Measurements from ENCODE around the gene PCDHGA6. TPM values are rescaled to one million over a fixed set of nuclear protein-coding genes. Genes with fewer than 3 reads are reported as not detected.

Gene PCDHGA6
- total RNA-seq, 2 experiments from 2014 or later = 0.11 TPM; not detected in 1

DNA sequence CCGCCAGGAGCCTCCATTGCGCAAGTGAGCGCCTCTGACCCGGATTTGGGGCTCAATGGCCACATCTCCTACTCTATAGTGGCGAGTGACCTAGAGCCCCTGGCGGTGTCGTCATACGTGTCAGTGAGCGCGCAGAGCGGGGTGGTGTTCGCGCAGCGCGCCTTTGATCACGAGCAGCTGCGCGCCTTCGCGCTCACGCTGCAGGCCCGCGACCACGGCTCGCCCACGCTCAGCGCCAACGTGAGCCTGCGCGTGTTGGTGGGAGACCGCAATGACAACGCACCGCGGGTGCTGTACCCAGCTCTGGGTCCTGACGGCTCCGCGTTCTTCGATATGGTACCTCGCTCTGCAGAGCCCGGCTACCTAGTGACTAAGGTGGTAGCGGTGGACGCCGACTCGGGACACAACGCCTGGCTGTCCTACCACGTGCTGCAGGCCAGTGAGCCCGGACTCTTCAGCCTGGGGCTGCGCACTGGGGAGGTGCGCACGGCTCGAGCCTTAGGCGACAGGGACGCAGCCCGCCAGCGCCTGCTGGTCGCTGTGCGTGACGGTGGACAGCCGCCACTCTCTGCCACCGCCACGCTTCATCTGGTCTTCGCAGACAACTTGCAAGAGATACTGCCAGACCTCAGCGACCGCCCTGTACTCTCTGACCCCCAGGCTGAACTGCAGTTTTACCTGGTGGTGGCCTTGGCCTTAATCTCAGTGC is 36.1 kb downstream of the PCDHGA6 start:
- intact Hi-C loops (cut with DNase I, micrococcal nuclease) = loop anchor here (2.0 to 10.0 kb wide), 4 partner anchors 45 to 153 kb away; partner anchors contain the start of genes PCDHGA5 (in 1 of the 2) and TAF7 (in 1 of the 2)
- H3K4me3 Mint-ChIP-seq = no peak overlapping the region
- no peak overlapping the region for H3K27ac Mint-ChIP-seq
- Histone ChIP-seq H3K27ac (ENCODE audit: low read depth in 1 of 2, low read length in 2 of 2) (no peak overlapping the region), H3K4me1 (ENCODE audit: insufficient read depth, low read length) (peaks cover 12% of the 10 kb centered on the region), H3K9me3 (ENCODE audit: control insufficient read depth in 1 of 2, insufficient read depth in 1 of 2, low read length in 2 of 2) (peaks cover 37 to 49% of the 10 kb centered on the region in 2 experiments), H3K36me3 (ENCODE audit: insufficient read depth, low read length) (no peaks in the 10 kb centered on the region), H3K27me3 (ENCODE audit: control insufficient read depth in 1 of 2, insufficient read depth in 2 of 2, low read length in 2 of 2) (peaks cover 70 to 84% of the 10 kb centered on the region in 2 experiments), H3K4me3 (ENCODE audit: low read length) (no peak overlapping the region)
- H3K27me3 Mint-ChIP-seq = peaks cover 79% of the 10 kb centered on the region
- H3K4me1 Mint-ChIP-seq (ENCODE audit: low read depth) = peaks cover 24% of the 10 kb centered on the region
- TF ChIP-seq, protein P1, sequence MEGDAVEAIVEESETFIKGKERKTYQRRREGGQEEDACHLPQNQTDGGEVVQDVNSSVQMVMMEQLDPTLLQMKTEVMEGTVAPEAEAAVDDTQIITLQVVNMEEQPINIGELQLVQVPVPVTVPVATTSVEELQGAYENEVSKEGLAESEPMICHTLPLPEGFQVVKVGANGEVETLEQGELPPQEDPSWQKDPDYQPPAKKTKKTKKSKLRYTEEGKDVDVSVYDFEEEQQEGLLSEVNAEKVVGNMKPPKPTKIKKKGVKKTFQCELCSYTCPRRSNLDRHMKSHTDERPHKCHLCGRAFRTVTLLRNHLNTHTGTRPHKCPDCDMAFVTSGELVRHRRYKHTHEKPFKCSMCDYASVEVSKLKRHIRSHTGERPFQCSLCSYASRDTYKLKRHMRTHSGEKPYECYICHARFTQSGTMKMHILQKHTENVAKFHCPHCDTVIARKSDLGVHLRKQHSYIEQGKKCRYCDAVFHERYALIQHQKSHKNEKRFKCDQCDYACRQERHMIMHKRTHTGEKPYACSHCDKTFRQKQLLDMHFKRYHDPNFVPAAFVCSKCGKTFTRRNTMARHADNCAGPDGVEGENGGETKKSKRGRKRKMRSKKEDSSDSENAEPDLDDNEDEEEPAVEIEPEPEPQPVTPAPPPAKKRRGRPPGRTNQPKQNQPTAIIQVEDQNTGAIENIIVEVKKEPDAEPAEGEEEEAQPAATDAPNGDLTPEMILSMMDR (IDR thresholded peaks at IDR 0.05) = no peak
- peaks cover 29% of the 10 kb centered on the region for H3K36me3 Mint-ChIP-seq (ENCODE audit: low read depth)
- ATAC-seq (ENCODE audit: poor library complexity) = no peak
- ChIA-PET POLR2A (no interaction called here), CTCF (no interaction called here)
- DNase-seq = no peak
- peaks cover 14% of the 10 kb centered on the region for H3K9me3 Mint-ChIP-seq

DNA sequence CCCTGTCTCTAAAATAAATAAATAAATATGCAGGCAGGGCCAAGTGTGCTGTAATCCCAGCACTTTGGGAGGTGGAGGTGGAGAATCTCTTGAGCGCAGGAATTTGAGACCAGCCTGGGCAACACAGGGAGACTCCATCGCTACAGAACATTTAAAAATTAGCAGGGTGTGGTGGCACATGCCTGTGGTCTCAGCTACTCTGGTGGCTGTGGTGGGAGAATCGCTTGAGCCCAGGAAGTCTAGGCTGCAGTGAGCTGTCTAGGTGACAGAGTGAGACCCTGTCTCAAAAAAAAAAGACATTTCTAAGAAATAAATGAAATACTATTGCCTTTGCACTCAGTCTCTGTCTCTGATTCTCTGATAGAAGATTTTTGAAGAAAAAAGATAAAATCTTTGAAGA is 37.9 kb downstream of the PCDHGA6 start:
- Histone ChIP-seq H3K4me1 (ENCODE audit: insufficient read depth, low read length) (peaks cover 12% of the 10 kb centered on the region), H3K36me3 (ENCODE audit: insufficient read depth, low read length) (no peaks in the 10 kb centered on the region), H3K9me3 (ENCODE audit: control insufficient read depth in 1 of 2, insufficient read depth in 1 of 2, low read length in 2 of 2) (peaks cover 33 to 48% of the 10 kb centered on the region in 2 experiments), H3K27ac (ENCODE audit: low read depth in 1 of 2, low read length in 2 of 2) (no peak overlapping the region), H3K4me3 (ENCODE audit: low read length) (no peak overlapping the region), H3K27me3 (ENCODE audit: control insufficient read depth in 1 of 2, insufficient read depth in 2 of 2, low read length in 2 of 2) (peaks cover 61 to 84% of the 10 kb centered on the region in 2 experiments)
- Mint-ChIP-seq H3K9me3 (peaks cover 19% of the 10 kb centered on the region), H3K36me3 (ENCODE audit: low read depth) (peaks cover 38% of the 10 kb centered on the region), H3K27me3 (peaks cover 78% of the 10 kb centered on the region), H3K27ac (no peak overlapping the region), H3K4me1 (ENCODE audit: low read depth) (peaks cover 24% of the 10 kb centered on the region), H3K4me3 (peak overlapping the region; percentile 51)
- intact Hi-C loops (cut with DNase I, micrococcal nuclease) = loop anchor here (2.0 to 10.0 kb wide), 4 partner anchors 47 to 151 kb away; partner anchors contain the start of genes PCDHGA5 (in 1 of the 2) and TAF7 (in 1 of the 2)
- ChIA-PET CTCF (interaction anchor here (1.6 to 2.8 kb wide), 3 partner anchors 9 to 152 kb away, joined by 3 to 19 read pairs (median 9); partner anchors contain the start of genes PCDHGA11 and PCDHGA6), POLR2A (no interaction called here)
- ATAC-seq (ENCODE audit: poor library complexity) = no peak
- TF ChIP-seq, protein P1 (IDR thresholded peaks at IDR 0.05) = no peak
- peak in 1 of 14 experiments; percentile 22 for DNase-seq

- no peaks in the 10 kb centered on the region for H3K36me3 ChIP-seq (ENCODE audit: insufficient read depth, low read length)
- TF ChIP-seq, protein P1 (IDR thresholded peaks at IDR 0.05) = peak; percentile 71
- DNase-seq = peak in 13 of 14 experiments; percentile 26 to 72 (median 39)
- peak within 1 kb of the TSS; percentile 53 for H3K4me3 ChIP-seq (ENCODE audit: low read length)
- CTCF ChIA-PET = interaction anchor here (0.6 to 3.0 kb wide), 14 partner anchors 8 to 225 kb away, joined by 3 to 19 read pairs (median 4); partner anchors contain the start of genes PCDHGA11, PCDHGA6, PCDHGB5 and TAF7
- H3K27ac ChIP-seq (ENCODE audit: low read depth in 1 of 2, low read length in 2 of 2) = no peak within 1 kb of the TSS
- peaks cover 21 to 51% of the 10 kb centered on the region in 2 experiments for H3K9me3 ChIP-seq (ENCODE audit: control insufficient read depth in 1 of 2, insufficient read depth in 1 of 2, low read length in 2 of 2)
- H3K4me1 ChIP-seq (ENCODE audit: insufficient read depth, low read length) = peaks cover 15% of the 10 kb centered on the region
- POLR2A ChIA-PET = interaction anchor here (0.9 to 1.3 kb wide), 3 partner anchors 48 to 151 kb away, joined by 3 to 4 read pairs (median 3); partner anchors contain the start of gene TAF7
- intact Hi-C loops (cut with DNase I, micrococcal nuclease) = loop anchor here (2.0 to 10.0 kb wide), 5 partner anchors 48 to 149 kb away; partner anchors contain the start of genes PCDHGA5 (in 1 of the 2) and TAF7 (in 1 of the 2)
- H3K4me1 Mint-ChIP-seq (ENCODE audit: low read depth) = peaks cover 24% of the 10 kb centered on the region
- no peak within 1 kb of the TSS for H3K27ac Mint-ChIP-seq
- peaks cover 46% of the 10 kb centered on the region for H3K36me3 Mint-ChIP-seq (ENCODE audit: low read depth)
- peak within 1 kb of the TSS; percentile 92 for H3K4me3 Mint-ChIP-seq
- peaks cover 63 to 84% of the 10 kb centered on the region in 2 experiments for H3K27me3 ChIP-seq (ENCODE audit: control insufficient read depth in 1 of 2, insufficient read depth in 2 of 2, low read length in 2 of 2)
- peaks cover 82% of the 10 kb centered on the region for H3K27me3 Mint-ChIP-seq
- peak; percentile 88 for ATAC-seq (ENCODE audit: poor library complexity)
- peaks cover 20% of the 10 kb centered on the region for H3K9me3 Mint-ChIP-seq
Measured at GRCh38 chr5:141412854-141413539, 39.3 kb downstream of the PCDHGA6 start, which contains the start of gene PCDHGA10. Gene PCDHGA10 (plus strand): TSS chr5:141412987. CDS start chr5:141413176, 189 bp downstream.
